T-helper 17 cell (primary cell): Measurements from ENCODE around the gene SCNN1B. TPM values are rescaled to one million over a fixed set of nuclear protein-coding genes. Genes with fewer than 3 reads are reported as not detected.

ENCODE experiments used
- ATAC-seq: fragments of 150-1000 bp; cut with Tn5 transposase; 2 replicates; pipeline ENCODE4 v1.10.0; 2021; ENCODE audit warnings: mild to moderate bottlenecking, moderate library complexity
- DNase-seq, 3 donors: peaks; one replicate each; pipeline versions ENCODE4 v3.0.0 to v3.0.0-alpha.2; 2020 to 2021
- H3K9me3 ChIP-seq: one replicate; pipeline ENCODE4 v1.7.0; 2013; ENCODE audit warnings: low read length, mild to moderate bottlenecking; ENCODE audit not compliant: control insufficient read depth, poor library complexity, severe bottlenecking
- H3K27ac Mint-ChIP-seq: one replicate; pipeline ENCODE4 v1.8.0; 2022; ENCODE audit warnings: mild to moderate bottlenecking, moderate library complexity, mixed read lengths
- H3K27me3 Mint-ChIP-seq: one replicate; pipeline ENCODE4 v1.8.0; 2022; ENCODE audit warnings: mixed read lengths
- H3K36me3 Mint-ChIP-seq: one replicate; pipeline ENCODE4 v1.8.0; 2022; ENCODE audit warnings: low read depth, mixed read lengths
- H3K4me1 Mint-ChIP-seq: one replicate; pipeline ENCODE4 v1.8.0; 2022; ENCODE audit warnings: mild to moderate bottlenecking, mixed read lengths
- H3K4me3 Mint-ChIP-seq: one replicate; pipeline ENCODE4 v1.8.0; 2022; ENCODE audit warnings: mild to moderate bottlenecking, moderate library complexity, mixed read lengths
- total RNA-seq, 4 donors: library from RNA in 2 of 4; stranded (reverse) in 2 of 4; gene quantifications; one replicate each; pipeline ENCODE4 v1.2.3 and lab custom pipeline; 2022 to 2026

SCNN1B gene
- total RNA-seq, 2 donors from 2014 or later, result not detected

DNA sequence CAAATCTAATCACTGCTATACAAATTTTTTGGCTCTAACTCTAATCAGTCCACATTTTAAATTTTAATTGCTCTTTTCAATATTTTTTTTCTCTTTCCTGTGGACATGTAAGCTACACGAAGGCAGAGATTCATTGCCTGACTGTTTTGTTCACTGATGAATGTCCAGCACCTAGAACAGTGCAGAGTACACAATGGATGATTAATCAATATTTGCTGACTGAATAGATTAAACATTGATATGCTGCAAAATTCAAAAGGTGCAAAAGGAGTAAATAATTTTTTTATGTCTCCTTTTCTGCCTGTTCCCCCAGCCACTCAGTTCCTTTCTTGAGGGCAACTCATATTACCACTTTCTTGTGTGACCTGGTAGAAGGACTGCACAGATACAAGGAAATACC, 32.8 kb downstream of the SCNN1B start:
- ATAC-seq (no peak), DNase-seq (no peak)
- Mint-ChIP-seq H3K27me3 (peaks cover 26% of the 10 kb centered on the region), H3K27ac (no peak overlapping the region), H3K4me1 (no peaks in the 10 kb centered on the region), H3K36me3 (no peaks in the 10 kb centered on the region), H3K4me3 (no peak overlapping the region)
- H3K9me3 ChIP-seq, result no peaks in the 10 kb centered on the region

DNA sequence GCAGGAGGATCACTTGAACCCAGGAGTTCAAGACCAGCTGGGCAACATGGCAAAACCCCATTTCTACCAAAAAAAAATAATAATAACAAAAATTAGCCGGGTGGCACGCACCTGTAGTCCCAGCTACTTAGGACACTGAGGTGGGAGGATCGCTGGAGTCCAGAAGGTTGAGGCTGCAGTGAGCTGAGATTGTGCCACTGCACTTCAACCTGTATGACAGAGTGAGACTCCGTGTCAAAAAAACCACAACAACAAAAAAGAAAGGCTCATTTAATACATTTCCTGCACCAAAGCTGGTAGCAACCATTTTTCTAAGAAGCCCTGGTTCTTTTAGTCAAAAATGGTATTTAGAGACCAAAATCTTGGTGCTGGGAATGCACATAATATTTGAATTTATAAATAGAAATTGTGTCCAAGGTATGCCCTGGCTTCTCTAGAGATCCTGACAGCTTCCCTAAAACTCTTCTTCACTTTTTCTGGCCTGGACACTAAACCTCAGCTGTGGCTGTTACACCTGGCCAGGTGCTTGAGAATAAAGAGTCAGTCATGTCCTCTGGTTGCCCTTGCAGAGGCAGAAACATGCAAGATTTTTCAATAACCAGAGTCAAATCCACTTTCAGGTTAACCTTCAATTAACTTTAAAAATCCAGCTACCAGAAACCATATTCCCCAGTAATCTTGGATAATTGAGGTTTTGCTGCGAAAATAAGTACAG, 35.9 kb downstream of the SCNN1B start:
- no peak for ATAC-seq
- H3K4me1 Mint-ChIP-seq, result no peaks in the 10 kb centered on the region
- H3K36me3 Mint-ChIP-seq, result peaks cover 2% of the 10 kb centered on the region
- H3K27ac Mint-ChIP-seq, result no peak overlapping the region
- H3K9me3 ChIP-seq, result no peaks in the 10 kb centered on the region
- H3K27me3 Mint-ChIP-seq, result peaks cover 40% of the 10 kb centered on the region
- no peak for DNase-seq
- no peak overlapping the region for H3K4me3 Mint-ChIP-seq

DNA sequence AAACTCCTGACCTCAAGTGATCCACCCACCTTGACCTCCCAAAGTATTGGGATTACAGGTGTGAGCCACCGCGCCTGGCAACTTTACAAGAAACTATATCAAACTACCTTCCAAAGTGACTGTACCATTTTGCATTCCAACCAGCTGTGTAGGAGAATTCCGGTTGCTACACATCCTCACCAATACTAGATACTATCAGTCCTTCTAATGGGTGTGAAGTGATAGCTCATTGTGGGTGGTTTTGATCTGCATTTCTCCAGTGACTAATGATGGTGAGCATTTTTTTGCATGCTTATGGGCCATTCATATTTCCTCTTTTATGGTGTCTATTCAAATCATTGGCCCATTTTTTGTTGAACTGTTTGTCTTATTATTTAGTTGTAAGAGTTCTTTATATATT, 37.7 kb downstream of the SCNN1B start:
- Mint-ChIP-seq H3K27ac (no peak overlapping the region), H3K4me1 (no peaks in the 10 kb centered on the region), H3K27me3 (peaks cover 35% of the 10 kb centered on the region), H3K36me3 (peaks cover 2% of the 10 kb centered on the region), H3K4me3 (no peak overlapping the region)
- no peaks in the 10 kb centered on the region for H3K9me3 ChIP-seq
- ATAC-seq (no peak), DNase-seq (no peak)

DNA sequence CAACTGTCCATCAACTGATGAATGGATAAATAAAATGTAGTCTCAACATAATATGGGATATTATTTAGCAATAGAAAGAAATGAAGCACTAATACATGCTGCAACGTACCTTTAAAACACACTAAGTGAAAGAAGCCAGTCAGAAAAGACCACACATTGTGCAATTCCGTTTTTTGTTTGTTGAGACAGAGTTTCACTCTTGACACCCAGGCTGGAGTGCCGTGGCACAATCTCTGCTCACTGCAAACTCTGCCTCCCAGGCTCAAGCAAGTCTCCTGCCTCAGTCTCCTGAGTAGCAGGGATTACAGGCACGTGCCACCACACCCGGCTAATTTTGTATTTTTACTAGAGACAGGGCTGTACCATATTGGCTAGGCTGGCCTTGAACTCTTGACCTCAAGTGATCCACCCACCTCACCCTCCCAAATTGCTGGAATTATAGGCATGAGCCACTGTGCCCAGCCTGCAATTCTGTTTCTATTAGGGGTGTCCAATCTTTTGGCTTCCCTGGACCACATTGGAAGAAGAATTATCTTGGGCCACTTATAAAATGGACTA, 40.1 kb downstream of the SCNN1B start:
- no peak overlapping the region for H3K4me3 Mint-ChIP-seq
- H3K9me3 ChIP-seq, result no peaks in the 10 kb centered on the region
- no peaks in the 10 kb centered on the region for H3K4me1 Mint-ChIP-seq
- H3K36me3 Mint-ChIP-seq, result peaks cover 2% of the 10 kb centered on the region
- H3K27me3 Mint-ChIP-seq, result peaks cover 20% of the 10 kb centered on the region
- DNase-seq (no peak), ATAC-seq (no peak)
- H3K27ac Mint-ChIP-seq, result no peak overlapping the region

DNA sequence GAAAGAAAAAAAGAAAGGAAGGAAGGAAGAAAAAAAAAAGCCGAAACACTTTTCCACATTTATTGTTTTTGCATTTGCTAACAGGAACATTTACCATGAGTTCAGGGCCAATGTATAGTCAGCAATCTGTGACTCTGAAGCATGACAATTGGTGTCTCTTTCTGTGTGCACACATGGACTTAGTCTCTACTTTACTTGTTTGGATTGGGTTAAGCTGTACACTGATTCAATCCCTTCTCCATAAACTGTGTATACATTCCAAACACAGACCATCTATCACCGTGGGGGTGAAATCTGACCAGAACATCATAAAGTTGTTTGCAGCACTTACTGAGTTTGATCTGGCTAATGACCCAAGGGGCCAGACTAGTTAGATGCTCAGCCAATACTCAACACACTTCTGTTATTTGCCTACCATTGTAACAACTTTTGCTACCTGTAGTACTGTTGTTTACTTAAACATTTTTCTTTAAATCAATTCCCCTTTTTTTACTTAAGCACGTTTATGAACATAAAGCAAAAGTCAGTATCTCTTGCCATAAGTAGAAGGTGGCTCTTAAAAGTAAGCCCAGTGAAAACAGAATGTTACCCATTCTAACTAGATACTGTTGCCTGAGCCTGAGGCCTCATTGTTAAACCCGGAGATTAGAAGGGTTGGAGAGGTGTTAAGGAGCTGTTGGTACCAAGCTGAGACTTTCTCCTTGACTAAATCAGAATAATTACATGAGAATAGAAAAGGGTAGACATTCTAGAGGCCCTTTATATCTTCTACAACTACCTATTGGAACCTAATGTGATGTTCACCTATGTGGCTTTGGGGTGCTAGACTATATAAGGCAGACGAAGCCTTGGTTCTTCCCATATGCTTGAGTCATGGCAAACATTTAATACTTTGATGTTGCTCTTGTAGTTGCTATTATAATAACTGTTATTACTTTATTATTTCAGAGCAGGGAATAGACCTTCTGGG, 41.8 kb downstream of the SCNN1B start:
- H3K4me3 Mint-ChIP-seq, result no peak overlapping the region
- ATAC-seq, result no peak
- peaks cover 26% of the 10 kb centered on the region for H3K27me3 Mint-ChIP-seq
- H3K36me3 Mint-ChIP-seq, result peaks cover 4% of the 10 kb centered on the region
- H3K27ac Mint-ChIP-seq, result no peak overlapping the region
- DNase-seq, result no peak
- H3K4me1 Mint-ChIP-seq, result peaks cover 1% of the 10 kb centered on the region
- H3K9me3 ChIP-seq, result no peaks in the 10 kb centered on the region

DNA sequence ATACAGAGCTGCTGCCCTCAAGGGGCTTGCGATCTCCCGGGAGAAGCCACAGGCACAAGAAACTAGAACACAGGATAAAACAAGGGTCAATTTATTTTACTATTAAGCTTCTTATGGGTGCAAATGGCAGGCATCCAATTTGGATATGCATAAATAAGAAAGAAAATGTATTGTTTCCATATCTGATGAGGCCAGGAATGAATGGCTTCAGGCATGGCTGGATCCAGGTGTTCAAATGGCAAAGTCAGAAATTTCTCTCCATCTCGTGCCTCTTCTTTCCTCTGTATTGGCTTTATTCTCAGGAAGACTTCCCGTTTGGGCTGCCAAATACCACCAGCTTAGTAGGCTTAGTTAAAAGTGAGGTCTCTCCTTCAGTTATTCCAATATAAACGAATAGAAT, 43.1 kb downstream of the SCNN1B start:
- peaks cover 28% of the 10 kb centered on the region for H3K27me3 Mint-ChIP-seq
- peaks cover 2% of the 10 kb centered on the region for H3K4me1 Mint-ChIP-seq
- ATAC-seq, result no peak
- no peak for DNase-seq
- H3K27ac Mint-ChIP-seq, result no peak overlapping the region
- H3K9me3 ChIP-seq, result no peaks in the 10 kb centered on the region
- no peak overlapping the region for H3K4me3 Mint-ChIP-seq
- H3K36me3 Mint-ChIP-seq, result peaks cover 4% of the 10 kb centered on the region

DNA sequence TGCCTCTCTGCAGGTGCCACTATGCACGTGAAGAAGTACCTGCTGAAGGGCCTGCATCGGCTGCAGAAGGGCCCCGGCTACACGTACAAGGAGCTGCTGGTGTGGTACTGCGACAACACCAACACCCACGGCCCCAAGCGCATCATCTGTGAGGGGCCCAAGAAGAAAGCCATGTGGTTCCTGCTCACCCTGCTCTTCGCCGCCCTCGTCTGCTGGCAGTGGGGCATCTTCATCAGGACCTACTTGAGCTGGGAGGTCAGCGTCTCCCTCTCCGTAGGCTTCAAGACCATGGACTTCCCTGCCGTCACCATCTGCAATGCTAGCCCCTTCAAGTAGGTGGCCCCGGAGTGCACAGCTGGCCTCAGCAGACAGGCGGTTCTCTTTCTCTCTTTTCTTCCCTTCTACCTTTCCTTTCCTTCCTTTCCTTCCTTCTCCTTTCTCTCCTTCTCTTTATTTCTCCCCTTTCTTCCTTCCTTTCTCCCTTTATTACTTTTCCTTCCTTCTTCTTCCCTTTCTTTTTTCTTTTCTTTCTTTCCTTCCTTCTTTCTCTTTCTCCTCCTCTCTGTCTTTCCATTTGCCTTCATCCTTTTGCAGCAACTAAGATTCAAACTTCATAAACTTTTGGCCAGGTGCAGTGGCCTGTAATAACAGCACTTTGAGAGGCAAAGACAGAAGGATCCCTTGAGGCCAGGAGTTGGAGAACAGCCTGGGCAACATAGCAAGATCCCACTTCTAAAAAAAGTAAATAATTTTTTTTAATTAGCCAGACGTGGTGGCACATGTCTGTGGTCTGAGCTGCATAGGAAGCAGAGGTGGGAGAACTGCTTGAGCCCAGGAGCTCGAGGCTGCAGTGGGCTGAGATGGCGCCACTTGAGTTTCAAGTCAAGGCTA, 46.7 kb downstream of the SCNN1B start:
- ATAC-seq (no peak), DNase-seq (no peak)
- H3K9me3 ChIP-seq, result no peaks in the 10 kb centered on the region
- H3K27me3 Mint-ChIP-seq, result peaks cover 23% of the 10 kb centered on the region
- no peak overlapping the region for H3K4me3 Mint-ChIP-seq
- H3K27ac Mint-ChIP-seq, result no peak overlapping the region
- peaks cover 3% of the 10 kb centered on the region for H3K36me3 Mint-ChIP-seq
- H3K4me1 Mint-ChIP-seq, result peaks cover 2% of the 10 kb centered on the region

DNA sequence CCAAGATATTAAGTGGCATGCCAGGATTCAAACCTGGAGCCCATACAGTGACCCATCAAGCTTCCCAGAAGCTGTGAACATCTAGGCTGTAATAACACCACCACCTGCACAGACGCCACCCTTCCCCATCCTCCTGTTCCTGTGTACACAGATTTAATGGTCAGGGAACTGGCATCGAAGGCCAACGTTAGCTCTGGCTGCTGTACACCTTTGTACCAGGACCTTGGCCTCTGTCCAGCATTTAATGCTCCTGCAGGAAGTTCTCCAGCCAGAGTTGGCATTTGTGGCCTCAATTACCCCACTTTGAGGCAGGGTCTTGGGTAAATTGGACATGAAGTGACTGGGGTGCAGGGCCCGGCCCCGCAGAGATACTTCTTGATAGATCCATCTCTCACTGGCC, 49.3 kb downstream of the SCNN1B start:
- peaks cover 3% of the 10 kb centered on the region for H3K36me3 Mint-ChIP-seq

DNA sequence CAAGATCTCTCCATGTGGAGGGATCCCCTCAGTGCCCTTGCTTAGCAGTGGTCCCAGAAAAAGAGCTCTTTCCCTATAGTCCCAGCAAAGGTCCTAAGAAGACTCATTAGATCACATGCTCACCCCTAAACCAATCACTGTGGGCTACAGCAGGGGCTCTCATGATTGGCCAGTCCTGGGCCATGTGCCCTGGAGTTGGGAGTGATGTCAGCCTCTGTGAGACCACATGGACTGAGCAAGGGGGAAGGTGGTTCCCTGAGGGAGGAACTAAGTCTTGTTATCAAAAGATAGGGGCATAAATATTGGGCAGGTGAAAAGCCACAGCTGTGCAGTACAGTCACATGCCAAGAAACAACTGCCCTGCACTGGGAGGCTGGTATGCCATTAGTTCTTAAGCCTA, 51.3 kb downstream of the SCNN1B start:
- no peaks in the 10 kb centered on the region for H3K36me3 Mint-ChIP-seq
- ATAC-seq (no peak), DNase-seq (no peak)
- H3K27ac Mint-ChIP-seq, result no peak overlapping the region
- H3K9me3 ChIP-seq, result no peaks in the 10 kb centered on the region
- H3K4me3 Mint-ChIP-seq, result no peak overlapping the region
- peaks cover 33% of the 10 kb centered on the region for H3K27me3 Mint-ChIP-seq
- peaks cover 2% of the 10 kb centered on the region for H3K4me1 Mint-ChIP-seq

More for the DNA sequence above, 49.3 kb downstream of the SCNN1B start:
- ATAC-seq (no peak), DNase-seq (no peak)
- no peaks in the 10 kb centered on the region for H3K9me3 ChIP-seq
- Mint-ChIP-seq H3K4me1 (peaks cover 2% of the 10 kb centered on the region), H3K27ac (no peak overlapping the region), H3K27me3 (peaks cover 39% of the 10 kb centered on the region), H3K4me3 (no peak overlapping the region)

DNA sequence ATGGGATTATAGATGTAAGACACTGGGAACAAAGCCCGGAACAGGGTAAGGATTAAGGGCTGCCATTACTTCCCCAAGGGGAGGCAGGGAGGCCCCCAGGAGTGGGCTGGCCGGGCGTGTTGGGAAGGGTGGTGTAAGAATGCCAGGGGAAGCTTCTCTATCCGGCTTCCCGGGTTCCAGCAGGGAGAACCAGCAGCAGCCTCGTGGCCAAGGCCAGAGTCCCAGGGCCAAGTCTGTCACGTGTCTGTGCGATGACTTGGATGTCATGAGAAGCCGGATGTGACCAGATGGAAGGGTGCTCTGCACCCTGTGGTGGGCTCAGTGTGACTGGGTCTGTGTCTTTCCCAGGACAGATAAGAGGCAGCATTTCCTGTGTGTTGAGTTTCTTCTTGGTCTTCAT, 52.1 kb downstream of the SCNN1B start:
- peaks cover 33% of the 10 kb centered on the region for H3K27me3 Mint-ChIP-seq
- ATAC-seq (no peak), DNase-seq (no peak)
- no peak overlapping the region for H3K4me3 Mint-ChIP-seq
- H3K36me3 Mint-ChIP-seq, result no peaks in the 10 kb centered on the region
- H3K4me1 Mint-ChIP-seq, result no peaks in the 10 kb centered on the region
- H3K9me3 ChIP-seq, result no peaks in the 10 kb centered on the region
- no peak overlapping the region for H3K27ac Mint-ChIP-seq

DNA sequence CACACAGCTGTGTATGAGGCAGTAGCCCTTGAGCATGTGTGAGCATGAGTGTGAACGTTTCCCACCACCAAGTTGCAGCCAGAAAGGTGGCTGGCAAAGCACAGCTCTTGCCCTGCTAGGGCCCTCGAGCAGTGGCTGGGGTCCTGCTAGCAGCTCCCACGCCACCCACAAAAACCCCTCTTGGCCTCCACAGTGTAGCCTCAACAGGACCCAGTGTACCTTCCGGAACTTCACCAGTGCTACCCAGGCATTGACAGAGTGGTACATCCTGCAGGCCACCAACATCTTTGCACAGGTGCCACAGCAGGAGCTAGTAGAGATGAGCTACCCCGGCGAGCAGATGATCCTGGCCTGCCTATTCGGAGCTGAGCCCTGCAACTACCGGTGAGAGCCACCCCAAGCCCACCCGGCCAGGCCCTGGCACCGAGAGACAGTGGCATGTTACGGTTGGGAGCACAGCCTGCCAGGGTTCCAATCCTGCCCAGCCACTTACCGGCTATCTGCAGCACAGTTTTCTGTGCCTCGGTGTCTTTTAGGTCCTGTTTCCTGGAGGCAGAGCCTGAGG, 53.1 kb downstream of the SCNN1B start:
- DNase-seq (no peak), ATAC-seq (no peak)
- Mint-ChIP-seq H3K4me3 (no peak overlapping the region), H3K27ac (no peak overlapping the region), H3K27me3 (peaks cover 31% of the 10 kb centered on the region), H3K4me1 (no peaks in the 10 kb centered on the region), H3K36me3 (no peaks in the 10 kb centered on the region)
- no peaks in the 10 kb centered on the region for H3K9me3 ChIP-seq

DNA sequence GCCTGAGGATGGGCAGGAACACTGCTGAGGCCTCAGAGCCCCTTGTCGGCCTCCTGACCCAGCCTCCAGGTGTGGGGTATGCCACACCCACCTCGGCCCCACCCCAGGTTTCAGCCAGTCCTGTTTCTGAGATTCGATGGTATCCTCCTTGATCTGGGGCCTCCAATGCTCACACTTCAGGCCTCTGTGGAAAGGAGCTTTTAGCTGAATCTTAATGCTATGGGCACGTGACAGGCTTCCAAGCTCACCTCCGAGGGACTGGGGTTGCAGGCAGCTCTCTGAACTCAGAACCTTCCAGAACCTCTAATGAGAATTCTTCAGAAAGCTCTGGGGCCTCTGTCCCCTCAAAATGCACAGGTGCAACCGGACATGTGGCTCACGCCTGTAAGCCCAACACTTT, 54.8 kb downstream of the SCNN1B start:
- Mint-ChIP-seq H3K36me3 (no peaks in the 10 kb centered on the region), H3K27ac (no peak overlapping the region), H3K4me3 (no peak overlapping the region), H3K27me3 (peaks cover 22% of the 10 kb centered on the region), H3K4me1 (no peaks in the 10 kb centered on the region)
- ATAC-seq, result no peak
- no peak for DNase-seq
- no peaks in the 10 kb centered on the region for H3K9me3 ChIP-seq
